Measurements from ENCODE around the gene CSN3.

CSN3 gene

GRCh38 chr4:70298051-70298450 is 55.7 kb downstream of the CSN3 start:
- TF ChIP-seq, protein P1, sequence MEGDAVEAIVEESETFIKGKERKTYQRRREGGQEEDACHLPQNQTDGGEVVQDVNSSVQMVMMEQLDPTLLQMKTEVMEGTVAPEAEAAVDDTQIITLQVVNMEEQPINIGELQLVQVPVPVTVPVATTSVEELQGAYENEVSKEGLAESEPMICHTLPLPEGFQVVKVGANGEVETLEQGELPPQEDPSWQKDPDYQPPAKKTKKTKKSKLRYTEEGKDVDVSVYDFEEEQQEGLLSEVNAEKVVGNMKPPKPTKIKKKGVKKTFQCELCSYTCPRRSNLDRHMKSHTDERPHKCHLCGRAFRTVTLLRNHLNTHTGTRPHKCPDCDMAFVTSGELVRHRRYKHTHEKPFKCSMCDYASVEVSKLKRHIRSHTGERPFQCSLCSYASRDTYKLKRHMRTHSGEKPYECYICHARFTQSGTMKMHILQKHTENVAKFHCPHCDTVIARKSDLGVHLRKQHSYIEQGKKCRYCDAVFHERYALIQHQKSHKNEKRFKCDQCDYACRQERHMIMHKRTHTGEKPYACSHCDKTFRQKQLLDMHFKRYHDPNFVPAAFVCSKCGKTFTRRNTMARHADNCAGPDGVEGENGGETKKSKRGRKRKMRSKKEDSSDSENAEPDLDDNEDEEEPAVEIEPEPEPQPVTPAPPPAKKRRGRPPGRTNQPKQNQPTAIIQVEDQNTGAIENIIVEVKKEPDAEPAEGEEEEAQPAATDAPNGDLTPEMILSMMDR (conservative IDR thresholded peaks at IDR 0.05; ENCODE audit: control insufficient read depth, insufficient read depth, low read depth, low read length): no peak
- DNase-seq (ENCODE audit: low read depth): no peak
- H3K4me3 ChIP-seq (ENCODE audit: control insufficient read depth, low read depth, low read length): no peak overlapping the region

- TF ChIP-seq, protein P1 (conservative IDR thresholded peaks at IDR 0.05; ENCODE audit: control insufficient read depth, insufficient read depth, low read depth, low read length): no peak
- no peak overlapping the region for H3K4me3 ChIP-seq (ENCODE audit: control insufficient read depth, low read depth, low read length)
- no peak for DNase-seq (ENCODE audit: low read depth)
Measured at GRCh38 chr4:70299643-70300042, 57.2 kb downstream of the CSN3 start.

DNA sequence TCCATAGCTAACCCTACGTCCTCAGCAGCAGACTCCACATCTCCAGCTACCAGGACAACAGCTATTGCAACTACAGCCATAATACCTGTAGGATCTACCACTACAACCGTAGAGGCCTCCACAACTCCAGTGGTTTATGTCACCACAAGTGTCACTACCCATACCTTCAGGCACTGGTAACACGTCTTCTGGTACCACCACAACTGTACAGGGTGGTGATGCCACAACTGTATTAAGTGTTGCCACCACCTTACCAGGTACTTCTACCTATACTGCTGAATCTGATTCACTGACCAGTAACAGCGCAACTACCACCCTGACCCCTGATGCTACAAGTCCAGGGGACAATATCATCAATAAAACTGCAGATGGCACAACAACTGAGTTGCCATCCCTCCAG is 57.8 kb downstream of the CSN3 start:
- DNase-seq (ENCODE audit: low read depth): no peak
- no peak overlapping the region for H3K4me3 ChIP-seq (ENCODE audit: control insufficient read depth, low read depth, low read length)
- TF ChIP-seq, protein P1 (conservative IDR thresholded peaks at IDR 0.05; ENCODE audit: control insufficient read depth, insufficient read depth, low read depth, low read length): no peak

Measured in fibroblast of mammary gland (primary cell).